ENCODE data around the gene CCSER1.

DNA sequence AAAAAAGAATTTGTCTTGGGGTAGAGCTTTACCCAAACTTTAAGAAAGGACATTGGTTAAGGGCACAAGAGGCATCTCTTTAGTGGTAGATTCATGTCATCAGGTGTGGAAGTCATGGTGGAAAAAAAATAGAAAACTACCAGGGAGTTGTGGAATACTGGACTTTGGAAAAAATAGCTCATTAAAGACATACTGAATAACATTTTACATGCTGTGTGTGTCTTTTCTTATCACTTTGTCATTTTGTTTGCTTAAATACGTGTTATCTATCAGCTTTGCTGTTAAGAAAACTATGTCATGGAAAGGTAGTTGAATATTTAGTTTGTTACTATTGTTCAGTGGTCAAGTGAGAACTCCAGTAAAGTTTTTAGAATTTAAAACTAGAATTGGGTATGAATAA lies 147.0 kb downstream of the CCSER1 start:
- TF ChIP-seq CTCF (IDR thresholded peaks at IDR 0.05; ENCODE audit: low read depth, low read length, missing input control) (no peak), GABPA (IDR thresholded peaks at IDR 0.05 in 1 of 2, conservative IDR thresholded peaks at IDR 0.05 in 1 of 2) (no peak), YY1 (IDR thresholded peaks at IDR 0.05) (no peak), ATF3 (IDR thresholded peaks at IDR 0.05) (no peak), FOXA1 (IDR thresholded peaks at IDR 0.05) (no peak)
- TF ChIP-seq, protein P1, sequence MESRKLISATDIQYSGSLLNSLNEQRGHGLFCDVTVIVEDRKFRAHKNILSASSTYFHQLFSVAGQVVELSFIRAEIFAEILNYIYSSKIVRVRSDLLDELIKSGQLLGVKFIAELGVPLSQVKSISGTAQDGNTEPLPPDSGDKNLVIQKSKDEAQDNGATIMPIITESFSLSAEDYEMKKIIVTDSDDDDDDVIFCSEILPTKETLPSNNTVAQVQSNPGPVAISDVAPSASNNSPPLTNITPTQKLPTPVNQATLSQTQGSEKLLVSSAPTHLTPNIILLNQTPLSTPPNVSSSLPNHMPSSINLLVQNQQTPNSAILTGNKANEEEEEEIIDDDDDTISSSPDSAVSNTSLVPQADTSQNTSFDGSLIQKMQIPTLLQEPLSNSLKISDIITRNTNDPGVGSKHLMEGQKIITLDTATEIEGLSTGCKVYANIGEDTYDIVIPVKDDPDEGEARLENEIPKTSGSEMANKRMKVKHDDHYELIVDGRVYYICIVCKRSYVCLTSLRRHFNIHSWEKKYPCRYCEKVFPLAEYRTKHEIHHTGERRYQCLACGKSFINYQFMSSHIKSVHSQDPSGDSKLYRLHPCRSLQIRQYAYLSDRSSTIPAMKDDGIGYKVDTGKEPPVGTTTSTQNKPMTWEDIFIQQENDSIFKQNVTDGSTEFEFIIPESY (IDR thresholded peaks at IDR 0.05) = no peak

Measured in liver (tissue), 3 donors.